ENCODE data around the gene EIF3D. TPM values are rescaled to one million over a fixed set of nuclear protein-coding genes. Genes with fewer than 3 reads are reported as not detected.

The EIF3D gene
- total and polyA plus RNA-seq, 2 experiments from 2014 or later: 148 to 381 TPM

DNA sequence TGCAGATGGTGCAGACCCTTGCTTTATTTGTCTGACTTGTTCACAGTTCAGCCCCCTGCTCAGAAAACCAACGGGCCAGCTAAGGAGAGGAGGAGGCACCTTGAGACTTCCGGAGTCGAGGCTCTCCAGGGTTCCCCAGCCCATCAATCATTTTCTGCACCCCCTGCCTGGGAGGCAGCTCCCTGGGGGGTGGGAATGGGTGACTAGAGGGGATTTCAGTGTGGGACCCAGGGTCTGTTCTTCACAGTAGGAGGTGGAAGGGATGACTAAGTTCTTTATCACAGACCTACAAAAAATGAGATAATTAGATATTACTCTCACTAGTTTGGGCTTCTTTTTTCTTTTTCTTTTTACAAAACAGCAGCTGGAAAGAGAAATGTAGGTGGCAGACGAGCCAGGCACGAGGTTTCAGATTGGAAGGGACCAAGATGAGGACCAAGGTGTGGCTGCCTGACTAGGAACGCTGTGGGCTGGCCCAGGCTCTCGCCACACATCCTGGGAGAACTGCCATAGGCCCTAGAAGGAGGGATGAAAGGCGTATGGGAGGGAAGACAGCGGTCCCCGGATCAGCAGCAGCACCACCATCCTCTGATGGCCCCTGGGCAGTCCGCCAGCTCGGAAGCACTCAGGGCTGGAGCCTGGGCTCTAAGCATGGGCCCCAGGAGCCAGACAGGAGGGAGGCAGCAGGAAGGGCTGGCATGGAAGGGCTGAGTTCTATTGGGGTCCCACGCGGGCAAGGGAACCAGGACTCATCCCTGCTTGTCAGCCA lies 61.7 kb downstream of the EIF3D start:
- Histone ChIP-seq H4K20me1 (replicated peaks; ENCODE audit: insufficient read depth) (no peaks in the 10 kb centered on the region), H3K4me3 (no peak overlapping the region), H3K9me2 (ENCODE audit: insufficient read depth) (no peaks in the 10 kb centered on the region), H3K79me2 (replicated peaks; ENCODE audit: insufficient read depth) (no peaks in the 10 kb centered on the region), H3K27ac (ENCODE audit: low read depth) (no peak overlapping the region), H2AFZ (no peak overlapping the region), H3K4me1 (ENCODE audit: insufficient read depth) (no peaks in the 10 kb centered on the region; the same call in 1 of the 2 replicates), H3K36me3 (ENCODE audit: insufficient read depth) (no peaks in the 10 kb centered on the region), H3K27me3 (ENCODE audit: insufficient read depth) (no peaks in the 10 kb centered on the region), H3K4me2 (no peak overlapping the region), H3F3A (replicated peaks; ENCODE audit: low read depth) (no peaks in the 10 kb centered on the region)
- TF ChIP-seq EZH2phosphoT487 (IDR thresholded peaks at IDR 0.05; ENCODE audit: unreplicated experiment) (no peak), STAT1 (IDR thresholded peaks at IDR 0.05; ENCODE audit: unreplicated experiment) (no peak), ZNF331 (CRISPR knock-in tag; IDR thresholded peaks at IDR 0.05; ENCODE audit: low read depth) (no peak), POLR2AphosphoS5 (IDR thresholded peaks at IDR 0.05; ENCODE audit: low read depth) (no peak), CREB1 (CRISPR knock-in tag; IDR thresholded peaks at IDR 0.05; ENCODE audit: low read depth) (no peak), EZH2 (IDR thresholded peaks at IDR 0.05; ENCODE audit: low read depth, unreplicated experiment) (no peak), JUNB (IDR thresholded peaks at IDR 0.05; ENCODE audit: unreplicated experiment) (no peak), ZNF114 (CRISPR knock-in tag; IDR thresholded peaks at IDR 0.05) (no peak)
- TF ChIP-seq, protein P1, sequence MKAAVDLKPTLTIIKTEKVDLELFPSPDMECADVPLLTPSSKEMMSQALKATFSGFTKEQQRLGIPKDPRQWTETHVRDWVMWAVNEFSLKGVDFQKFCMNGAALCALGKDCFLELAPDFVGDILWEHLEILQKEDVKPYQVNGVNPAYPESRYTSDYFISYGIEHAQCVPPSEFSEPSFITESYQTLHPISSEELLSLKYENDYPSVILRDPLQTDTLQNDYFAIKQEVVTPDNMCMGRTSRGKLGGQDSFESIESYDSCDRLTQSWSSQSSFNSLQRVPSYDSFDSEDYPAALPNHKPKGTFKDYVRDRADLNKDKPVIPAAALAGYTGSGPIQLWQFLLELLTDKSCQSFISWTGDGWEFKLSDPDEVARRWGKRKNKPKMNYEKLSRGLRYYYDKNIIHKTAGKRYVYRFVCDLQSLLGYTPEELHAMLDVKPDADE (IDR thresholded peaks at IDR 0.05): no peak
- TF ChIP-seq, protein P2, sequence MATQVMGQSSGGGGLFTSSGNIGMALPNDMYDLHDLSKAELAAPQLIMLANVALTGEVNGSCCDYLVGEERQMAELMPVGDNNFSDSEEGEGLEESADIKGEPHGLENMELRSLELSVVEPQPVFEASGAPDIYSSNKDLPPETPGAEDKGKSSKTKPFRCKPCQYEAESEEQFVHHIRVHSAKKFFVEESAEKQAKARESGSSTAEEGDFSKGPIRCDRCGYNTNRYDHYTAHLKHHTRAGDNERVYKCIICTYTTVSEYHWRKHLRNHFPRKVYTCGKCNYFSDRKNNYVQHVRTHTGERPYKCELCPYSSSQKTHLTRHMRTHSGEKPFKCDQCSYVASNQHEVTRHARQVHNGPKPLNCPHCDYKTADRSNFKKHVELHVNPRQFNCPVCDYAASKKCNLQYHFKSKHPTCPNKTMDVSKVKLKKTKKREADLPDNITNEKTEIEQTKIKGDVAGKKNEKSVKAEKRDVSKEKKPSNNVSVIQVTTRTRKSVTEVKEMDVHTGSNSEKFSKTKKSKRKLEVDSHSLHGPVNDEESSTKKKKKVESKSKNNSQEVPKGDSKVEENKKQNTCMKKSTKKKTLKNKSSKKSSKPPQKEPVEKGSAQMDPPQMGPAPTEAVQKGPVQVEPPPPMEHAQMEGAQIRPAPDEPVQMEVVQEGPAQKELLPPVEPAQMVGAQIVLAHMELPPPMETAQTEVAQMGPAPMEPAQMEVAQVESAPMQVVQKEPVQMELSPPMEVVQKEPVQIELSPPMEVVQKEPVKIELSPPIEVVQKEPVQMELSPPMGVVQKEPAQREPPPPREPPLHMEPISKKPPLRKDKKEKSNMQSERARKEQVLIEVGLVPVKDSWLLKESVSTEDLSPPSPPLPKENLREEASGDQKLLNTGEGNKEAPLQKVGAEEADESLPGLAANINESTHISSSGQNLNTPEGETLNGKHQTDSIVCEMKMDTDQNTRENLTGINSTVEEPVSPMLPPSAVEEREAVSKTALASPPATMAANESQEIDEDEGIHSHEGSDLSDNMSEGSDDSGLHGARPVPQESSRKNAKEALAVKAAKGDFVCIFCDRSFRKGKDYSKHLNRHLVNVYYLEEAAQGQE (IDR thresholded peaks at IDR 0.05; ENCODE audit: unreplicated experiment): no peak
- TF ChIP-seq, protein P3, sequence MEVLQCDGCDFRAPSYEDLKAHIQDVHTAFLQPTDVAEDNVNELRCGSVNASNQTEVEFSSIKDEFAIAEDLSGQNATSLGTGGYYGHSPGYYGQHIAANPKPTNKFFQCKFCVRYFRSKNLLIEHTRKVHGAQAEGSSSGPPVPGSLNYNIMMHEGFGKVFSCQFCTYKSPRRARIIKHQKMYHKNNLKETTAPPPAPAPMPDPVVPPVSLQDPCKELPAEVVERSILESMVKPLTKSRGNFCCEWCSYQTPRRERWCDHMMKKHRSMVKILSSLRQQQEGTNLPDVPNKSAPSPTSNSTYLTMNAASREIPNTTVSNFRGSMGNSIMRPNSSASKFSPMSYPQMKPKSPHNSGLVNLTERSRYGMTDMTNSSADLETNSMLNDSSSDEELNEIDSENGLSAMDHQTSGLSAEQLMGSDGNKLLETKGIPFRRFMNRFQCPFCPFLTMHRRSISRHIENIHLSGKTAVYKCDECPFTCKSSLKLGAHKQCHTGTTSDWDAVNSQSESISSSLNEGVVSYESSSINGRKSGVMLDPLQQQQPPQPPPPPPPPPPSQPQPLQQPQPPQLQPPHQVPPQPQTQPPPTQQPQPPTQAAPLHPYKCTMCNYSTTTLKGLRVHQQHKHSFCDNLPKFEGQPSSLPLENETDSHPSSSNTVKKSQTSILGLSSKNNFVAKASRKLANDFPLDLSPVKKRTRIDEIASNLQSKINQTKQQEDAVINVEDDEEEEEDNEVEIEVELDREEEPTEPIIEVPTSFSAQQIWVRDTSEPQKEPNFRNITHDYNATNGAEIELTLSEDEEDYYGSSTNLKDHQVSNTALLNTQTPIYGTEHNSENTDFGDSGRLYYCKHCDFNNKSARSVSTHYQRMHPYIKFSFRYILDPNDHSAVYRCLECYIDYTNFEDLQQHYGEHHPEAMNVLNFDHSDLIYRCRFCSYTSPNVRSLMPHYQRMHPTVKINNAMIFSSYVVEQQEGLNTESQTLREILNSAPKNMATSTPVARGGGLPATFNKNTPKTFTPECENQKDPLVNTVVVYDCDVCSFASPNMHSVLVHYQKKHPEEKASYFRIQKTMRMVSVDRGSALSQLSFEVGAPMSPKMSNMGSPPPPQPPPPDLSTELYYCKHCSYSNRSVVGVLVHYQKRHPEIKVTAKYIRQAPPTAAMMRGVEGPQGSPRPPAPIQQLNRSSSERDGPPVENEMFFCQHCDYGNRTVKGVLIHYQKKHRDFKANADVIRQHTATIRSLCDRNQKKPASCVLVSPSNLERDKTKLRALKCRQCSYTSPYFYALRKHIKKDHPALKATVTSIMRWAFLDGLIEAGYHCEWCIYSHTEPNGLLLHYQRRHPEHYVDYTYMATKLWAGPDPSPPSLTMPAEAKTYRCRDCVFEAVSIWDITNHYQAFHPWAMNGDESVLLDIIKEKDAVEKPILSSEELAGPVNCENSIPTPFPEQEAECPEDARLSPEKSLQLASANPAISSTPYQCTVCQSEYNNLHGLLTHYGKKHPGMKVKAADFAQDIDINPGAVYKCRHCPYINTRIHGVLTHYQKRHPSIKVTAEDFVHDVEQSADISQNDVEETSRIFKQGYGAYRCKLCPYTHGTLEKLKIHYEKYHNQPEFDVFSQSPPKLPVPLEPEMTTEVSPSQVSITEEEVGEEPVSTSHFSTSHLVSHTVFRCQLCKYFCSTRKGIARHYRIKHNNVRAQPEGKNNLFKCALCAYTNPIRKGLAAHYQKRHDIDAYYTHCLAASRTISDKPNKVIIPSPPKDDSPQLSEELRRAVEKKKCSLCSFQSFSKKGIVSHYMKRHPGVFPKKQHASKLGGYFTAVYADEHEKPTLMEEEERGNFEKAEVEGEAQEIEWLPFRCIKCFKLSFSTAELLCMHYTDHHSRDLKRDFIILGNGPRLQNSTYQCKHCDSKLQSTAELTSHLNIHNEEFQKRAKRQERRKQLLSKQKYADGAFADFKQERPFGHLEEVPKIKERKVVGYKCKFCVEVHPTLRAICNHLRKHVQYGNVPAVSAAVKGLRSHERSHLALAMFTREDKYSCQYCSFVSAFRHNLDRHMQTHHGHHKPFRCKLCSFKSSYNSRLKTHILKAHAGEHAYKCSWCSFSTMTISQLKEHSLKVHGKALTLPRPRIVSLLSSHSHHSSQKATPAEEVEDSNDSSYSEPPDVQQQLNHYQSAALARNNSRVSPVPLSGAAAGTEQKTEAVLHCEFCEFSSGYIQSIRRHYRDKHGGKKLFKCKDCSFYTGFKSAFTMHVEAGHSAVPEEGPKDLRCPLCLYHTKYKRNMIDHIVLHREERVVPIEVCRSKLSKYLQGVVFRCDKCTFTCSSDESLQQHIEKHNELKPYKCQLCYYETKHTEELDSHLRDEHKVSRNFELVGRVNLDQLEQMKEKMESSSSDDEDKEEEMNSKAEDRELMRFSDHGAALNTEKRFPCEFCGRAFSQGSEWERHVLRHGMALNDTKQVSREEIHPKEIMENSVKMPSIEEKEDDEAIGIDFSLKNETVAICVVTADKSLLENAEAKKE (CRISPR knock-in tag; IDR thresholded peaks at IDR 0.05): no peak
- TF ChIP-seq, protein P4, sequence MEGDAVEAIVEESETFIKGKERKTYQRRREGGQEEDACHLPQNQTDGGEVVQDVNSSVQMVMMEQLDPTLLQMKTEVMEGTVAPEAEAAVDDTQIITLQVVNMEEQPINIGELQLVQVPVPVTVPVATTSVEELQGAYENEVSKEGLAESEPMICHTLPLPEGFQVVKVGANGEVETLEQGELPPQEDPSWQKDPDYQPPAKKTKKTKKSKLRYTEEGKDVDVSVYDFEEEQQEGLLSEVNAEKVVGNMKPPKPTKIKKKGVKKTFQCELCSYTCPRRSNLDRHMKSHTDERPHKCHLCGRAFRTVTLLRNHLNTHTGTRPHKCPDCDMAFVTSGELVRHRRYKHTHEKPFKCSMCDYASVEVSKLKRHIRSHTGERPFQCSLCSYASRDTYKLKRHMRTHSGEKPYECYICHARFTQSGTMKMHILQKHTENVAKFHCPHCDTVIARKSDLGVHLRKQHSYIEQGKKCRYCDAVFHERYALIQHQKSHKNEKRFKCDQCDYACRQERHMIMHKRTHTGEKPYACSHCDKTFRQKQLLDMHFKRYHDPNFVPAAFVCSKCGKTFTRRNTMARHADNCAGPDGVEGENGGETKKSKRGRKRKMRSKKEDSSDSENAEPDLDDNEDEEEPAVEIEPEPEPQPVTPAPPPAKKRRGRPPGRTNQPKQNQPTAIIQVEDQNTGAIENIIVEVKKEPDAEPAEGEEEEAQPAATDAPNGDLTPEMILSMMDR (conservative IDR thresholded peaks at IDR 0.05; ENCODE audit: low read depth in 2 of 2): no peak
- no peak overlapping the region for H3K27ac Mint-ChIP-seq
- no peaks in the 10 kb centered on the region; the same call in 2 of the 3 replicates for H3K36me3 Mint-ChIP-seq (ENCODE audit: low read depth)
- DNase-seq (ENCODE audit: low spot score) (no peak), ATAC-seq (no peak)
- no peaks in the 10 kb centered on the region for H3K9me3 Mint-ChIP-seq
- peaks cover 3% of the 10 kb centered on the region; the same call in 2 of the 3 replicates for H3K4me1 Mint-ChIP-seq
- peaks cover 10% of the 10 kb centered on the region for H3K27me3 Mint-ChIP-seq (ENCODE audit: insufficient read depth, low read depth, poor library complexity)
- H3K4me3 Mint-ChIP-seq: no peak overlapping the region

All from GM23338 (cell line).